ENCODE results near the gene BPHL.
"Not testable (repeated sequence)": the region's sequence is repeated elsewhere in the genome, so short reads cannot be mapped to it uniquely, and the experiment has no call there.

The BPHL gene

DNA sequence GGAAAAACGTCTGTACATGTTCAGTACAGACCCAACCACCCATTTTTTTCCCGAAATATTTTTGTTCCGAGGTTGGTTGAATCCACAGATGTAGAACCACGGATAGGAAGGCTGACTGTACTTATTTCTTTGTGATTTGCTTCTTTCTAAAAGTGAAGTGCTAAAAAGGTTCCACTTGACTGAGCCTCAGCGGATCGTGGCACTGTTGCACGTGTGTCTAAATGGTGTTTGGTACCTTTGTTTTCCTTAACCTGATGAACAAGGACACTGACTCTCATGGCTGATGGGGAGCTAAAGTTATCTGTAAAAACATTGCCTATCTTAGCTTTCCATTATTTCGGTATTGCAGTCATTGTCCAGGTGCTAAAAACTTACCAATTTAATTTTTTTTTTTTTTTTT, 6.2 kb downstream of the BPHL start:
- no peak for DNase-seq

DNA sequence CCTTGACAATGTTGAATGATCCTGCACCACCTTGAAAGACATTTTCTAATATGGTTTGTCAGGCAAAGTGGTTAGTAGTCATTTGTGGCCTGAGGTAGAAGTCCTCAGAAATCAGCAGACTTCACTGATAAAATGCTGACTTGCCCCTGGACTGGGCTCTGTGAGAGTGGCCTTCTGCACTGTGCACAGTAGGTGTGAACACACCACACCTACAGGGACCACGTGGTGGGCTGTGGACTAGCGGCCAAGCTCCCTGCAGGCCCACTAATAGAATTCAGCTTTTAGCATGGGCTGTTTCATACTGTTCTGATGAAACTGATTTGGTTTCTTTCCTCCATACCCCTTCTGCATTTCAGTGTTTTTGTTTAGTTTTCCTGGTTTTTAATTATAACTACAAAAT, 7.3 kb downstream of the BPHL start:
- DNase-seq, result no peak

DNA sequence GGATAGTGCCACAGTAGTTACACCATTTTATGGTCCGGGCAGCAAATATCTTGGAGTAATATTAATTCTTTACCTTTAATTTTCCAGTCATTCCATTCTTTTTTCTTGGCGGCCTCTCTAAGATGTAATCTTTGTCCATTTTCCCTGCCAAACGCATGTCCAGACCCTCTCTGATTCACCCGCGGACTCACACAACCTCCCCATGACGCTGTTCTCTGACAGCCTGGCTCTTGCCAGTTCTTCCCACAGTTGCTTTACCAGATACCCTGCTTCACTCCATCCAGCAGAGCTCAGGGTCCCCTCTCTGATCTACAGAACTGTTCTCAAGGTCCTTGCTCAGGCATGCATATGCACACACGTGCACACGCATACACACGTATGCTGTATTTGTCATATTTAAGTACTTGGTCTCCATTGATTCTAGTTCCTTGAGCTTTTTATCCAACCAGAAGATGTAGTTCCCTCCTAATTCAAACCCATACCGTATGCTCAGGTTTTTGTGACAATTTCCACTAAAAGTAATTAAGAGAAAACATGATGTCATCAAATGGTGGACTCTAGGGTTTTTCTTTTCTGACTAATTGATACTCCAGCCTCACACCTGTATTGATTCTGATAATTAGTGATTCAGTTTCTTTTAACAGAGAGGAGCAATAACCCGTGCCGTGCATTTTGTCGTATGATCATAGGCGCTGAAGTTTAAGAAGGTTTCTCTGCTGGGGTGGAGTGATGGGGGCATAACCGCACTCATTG, 10.0 kb downstream of the BPHL start:
- no peak for DNase-seq

DNA sequence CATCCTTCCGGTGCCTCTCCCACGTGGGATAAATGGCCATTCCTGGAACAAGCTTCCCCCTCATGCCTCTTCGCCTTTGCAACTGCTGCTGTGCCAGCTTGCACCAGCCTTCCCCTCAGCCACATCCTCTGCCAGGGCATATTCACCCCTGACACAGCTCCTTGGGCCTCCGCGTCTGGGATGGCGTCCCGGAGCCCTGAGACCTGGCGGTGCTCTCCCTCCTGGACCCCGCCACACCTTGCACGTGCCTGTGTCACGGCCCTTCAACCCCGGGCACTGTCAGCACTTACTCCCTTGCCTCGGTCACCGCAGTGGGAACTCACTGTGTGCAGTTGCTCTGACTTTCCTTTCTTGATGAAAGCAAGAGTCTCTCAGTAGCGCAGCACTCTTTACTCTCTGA, 13.2 kb downstream of the BPHL start:
- DNase-seq, result no peak

DNA sequence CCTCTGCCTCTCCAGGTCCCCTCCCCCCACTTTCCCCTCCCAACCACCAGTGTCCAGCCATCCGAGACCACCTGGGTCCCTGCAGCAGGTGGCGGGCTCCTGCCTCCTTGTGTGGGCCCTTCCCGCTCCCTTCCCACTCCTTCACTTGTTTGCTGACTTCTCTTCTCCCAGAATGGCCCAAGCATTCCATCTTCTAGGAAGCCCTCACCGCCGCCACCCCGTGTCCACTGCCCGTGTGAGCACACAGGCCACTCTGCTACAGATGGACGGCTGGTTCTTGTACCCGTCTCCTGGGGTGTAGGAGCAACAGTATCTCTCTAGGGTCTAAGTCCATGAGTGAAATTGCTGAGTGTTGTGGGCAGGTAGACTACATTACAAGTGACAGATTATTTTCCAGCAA, 15.0 kb downstream of the BPHL start:
- no peak for DNase-seq

DNA sequence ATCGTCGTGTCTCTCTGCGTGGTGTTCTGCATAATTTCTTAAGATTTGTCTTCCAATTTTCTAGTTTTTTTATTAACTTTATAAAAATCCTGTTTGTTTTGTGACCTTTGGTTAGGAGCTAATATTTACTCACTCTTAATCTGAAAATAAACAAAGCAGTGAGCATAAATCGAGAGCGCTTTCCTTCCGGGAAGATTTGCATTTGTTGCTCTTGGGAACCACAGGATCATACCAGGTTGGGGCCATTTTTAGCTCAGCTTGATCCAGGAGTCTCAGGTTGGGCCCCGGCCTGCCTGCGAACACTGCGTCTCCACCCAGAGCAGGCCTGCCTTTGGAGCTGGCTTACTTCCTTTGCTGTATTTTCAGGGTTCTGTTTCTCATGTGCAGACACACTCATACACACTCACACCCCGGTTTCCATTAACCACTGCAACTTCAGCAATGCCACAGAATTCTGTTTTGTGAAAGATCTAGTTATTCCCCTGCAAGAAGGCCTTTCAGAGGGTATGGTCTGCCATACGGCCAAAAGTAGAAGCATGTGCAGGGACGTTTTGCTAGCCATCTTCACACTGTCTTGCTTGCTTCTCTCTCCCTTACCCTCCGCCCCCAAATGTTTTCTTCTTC, 17.3 kb downstream of the BPHL start:
- peak; percentile 25 for DNase-seq

DNA sequence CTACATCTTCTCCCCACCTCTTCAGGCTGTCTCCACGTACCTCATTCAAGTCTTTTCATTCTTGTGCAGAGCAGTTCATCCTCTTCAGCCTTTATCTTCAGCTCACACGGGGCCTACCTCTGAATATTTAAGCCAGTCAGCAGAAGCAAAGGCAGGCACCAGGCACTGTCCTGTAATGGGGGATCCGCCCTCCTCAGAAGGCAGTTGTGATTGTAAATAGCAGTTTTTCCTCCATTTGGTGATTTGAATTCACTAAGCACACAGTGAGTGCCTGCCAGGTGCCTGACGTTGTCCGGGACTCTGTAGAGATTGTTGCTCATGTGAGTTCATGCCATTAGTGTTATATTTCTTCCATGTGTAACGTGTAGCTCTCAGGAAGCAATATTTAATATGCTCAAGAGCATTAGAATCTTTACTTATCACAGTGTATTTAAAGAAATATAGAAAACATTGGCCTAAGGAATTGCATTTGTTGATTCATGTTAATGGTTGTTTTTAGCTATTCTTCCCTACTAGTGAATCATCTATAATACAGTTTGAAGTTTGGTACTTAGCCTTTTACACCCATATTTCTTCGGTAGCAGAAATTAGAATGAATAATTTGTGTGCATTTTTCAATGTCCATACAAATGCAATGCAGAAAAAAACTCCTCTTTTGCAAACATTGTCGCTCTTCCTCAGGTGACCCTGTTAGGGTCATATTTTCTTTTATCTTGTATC, 17.9 kb downstream of the BPHL start:
- DNase-seq, result peak; percentile 38

DNA sequence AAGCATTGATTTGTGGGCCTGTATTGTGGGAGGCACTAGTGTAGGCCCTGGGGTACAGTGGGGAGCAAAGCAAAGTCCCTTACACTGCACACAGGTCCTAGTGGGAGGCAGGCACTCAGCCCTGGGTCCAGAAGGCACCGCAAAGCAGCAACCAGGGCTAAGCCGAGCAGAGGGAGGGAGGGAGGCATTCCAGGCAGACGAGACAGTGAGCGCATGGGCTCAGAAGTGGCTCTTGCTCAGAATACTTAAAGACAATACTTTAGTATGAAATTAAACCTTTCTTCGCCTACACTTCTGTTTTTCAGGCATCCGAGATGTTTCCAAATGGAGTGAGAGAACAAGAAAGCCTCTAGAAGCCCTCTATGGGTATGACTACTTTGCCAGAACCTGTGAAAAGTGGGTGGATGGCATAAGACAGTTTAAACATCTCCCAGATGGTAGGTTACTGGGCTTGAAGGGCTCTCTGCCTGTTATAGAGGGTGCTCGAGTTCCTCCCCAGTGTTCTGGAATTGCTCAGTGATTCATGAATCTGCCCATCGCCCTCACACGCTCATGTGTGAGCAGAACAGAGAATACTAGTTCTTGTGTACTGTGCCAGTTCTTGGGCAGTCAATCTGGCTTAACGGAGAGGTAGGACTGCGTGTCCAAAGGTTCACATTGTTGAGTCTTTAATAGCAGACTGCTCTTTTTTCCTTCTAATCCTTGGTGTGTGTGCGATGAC, 18.7 kb downstream of the BPHL start:
- no peak for DNase-seq

DNA sequence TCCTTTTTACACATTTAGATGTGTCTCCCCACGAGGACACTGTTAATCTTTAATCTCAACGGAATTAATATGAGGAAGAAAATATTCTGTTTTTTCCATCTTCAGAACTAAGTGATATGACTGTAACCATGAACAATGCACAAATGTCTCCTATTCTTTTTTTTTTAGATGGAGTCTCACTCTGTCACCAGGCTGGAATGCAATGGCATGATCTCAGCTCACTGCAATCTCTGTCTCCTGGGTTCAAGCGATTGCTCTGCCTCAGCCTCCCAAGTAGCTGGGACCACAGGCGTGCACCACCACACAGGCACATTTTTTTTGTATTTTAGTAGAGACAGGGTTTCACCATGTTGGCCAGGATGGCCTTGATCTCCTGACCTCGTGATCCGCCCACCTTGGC, 19.4 kb downstream of the BPHL start:
- DNase-seq, result not testable (repeated sequence)

DNA sequence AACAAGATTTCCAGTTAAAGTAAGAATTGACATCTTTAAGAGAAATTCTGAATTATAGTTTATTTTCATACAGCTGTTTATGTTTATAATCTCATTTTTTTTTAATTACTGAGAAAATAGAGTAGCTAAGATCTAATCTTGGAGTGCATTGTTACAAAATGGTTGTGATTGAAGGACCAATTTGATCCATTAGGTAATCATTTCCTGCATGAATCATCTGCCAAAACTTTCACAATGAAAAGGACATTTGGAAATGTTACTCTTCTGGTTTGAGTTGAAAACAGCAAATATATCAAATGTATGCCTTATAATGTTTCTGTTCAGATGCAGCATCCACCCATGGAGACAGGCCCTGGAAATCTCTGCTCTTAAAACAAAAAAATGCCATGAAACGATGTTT, 19.8 kb downstream of the BPHL start:
- no peak for DNase-seq

DNA sequence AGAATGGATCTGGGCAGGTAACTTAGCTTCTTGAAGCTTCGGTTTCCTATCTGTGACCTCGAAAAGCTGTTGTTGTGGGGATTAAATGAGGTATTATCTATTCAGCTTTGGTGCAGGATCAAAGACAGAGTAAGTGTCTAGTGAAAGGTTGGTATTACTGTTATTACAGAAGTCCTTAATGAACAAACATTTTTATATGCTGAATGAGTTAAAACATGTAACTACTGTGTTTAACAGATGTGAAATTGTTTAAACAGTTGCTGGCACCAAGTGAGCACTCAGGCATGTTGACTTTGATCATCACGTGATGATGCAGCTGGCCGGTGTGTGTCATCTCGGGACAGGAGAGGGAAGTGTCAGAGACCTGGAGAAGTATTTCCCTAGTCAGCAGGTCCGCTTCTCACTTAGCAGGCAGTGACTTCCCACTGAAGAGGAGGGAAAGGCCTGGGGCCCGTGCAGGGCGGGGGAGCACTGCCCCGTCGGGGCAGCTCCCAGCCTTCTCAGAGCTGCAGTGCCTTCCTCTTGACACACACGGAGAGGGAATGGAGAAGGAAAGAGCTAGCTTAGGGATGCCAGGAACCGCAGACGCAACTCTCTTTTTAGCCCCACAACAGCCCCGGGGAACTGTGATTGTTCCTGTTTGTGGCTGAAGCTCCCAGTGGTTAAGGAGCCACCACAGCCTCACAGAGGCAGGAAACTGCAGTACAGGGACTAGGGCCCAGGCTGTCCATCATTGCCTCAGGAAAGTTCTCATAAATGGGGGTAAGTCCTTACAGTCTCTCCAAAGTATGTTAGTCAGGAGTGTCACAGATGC, 20.8 kb downstream of the BPHL start:
- peak; percentile 96 for DNase-seq

DNA sequence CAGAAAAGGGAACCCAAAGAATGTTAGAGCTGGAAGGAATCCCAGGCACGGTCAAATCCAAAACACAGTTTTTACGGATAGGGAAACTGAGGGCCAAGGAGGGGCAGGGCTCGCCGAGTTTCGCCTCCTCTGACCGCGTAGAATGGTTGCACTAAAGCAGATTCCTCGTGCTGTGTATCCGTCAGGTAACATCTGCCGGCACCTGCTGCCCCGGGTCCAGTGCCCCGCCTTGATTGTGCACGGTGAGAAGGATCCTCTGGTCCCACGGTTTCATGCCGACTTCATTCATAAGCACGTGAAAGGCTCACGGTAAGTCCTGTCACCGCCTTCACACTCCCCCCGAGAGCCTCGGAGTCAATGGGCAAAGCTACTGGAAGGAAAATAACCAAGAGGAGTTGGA, 21.7 kb downstream of the BPHL start:
- DNase-seq, result no peak

DNA sequence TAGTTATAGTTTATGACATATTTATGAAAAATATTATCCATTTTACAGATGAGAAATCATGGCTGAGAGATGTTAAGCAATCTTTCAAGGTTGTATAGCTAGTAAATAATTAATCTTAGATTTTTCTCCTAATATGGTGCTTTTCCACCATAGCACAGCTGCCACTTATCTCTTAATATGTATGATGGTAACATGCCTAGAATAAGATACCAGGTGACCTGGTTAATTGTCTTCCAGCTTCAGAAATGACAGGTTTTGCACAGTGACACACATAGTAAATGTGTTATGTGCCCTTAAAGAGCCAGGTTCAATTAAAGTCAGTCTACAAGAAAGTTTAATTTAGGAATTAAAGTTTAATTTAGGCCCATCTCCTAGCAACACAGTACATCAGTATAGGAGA, 24.0 kb downstream of the BPHL start:
- DNase-seq, result no peak

DNA sequence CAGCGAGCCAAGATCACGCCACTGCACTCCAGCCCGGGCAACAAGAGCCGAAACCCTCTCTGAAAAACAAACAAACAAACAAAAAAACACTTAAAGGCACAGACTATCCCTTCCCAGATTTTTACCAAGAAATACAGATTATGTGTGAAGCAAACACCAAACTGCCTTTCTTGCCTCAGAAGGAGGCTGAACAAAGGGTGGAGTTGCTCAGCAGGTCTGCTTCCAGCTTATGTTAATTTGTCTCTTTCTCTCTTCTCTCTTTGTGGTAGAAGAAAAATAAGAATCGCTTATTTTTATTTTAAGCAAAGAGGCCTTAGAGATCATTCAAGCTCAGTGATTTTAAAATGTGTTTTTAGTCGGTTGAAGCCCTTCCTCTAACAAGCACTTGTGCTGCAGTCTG, 24.6 kb downstream of the BPHL start:
- DNase-seq, result no peak

DNA sequence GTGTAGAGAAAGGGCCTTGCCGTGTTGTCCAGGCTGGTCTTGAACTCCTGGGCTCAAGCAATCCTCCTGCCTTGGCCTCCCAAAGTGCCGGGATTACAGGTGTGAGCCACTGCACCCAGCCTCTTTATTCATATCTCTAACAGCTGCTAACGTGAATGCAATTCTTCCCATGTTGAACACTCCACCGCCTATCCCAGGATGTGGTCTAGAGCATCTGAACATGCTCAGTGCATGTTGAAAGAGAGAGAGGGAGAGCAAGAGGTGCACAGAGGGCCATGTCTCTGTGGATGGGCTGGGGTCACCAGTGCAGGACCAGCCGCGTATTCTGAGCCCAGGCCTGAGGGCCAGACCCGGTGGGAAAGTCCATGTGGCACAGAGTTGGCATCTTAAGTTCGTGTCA, 26.1 kb downstream of the BPHL start:
- no peak for DNase-seq

DNA sequence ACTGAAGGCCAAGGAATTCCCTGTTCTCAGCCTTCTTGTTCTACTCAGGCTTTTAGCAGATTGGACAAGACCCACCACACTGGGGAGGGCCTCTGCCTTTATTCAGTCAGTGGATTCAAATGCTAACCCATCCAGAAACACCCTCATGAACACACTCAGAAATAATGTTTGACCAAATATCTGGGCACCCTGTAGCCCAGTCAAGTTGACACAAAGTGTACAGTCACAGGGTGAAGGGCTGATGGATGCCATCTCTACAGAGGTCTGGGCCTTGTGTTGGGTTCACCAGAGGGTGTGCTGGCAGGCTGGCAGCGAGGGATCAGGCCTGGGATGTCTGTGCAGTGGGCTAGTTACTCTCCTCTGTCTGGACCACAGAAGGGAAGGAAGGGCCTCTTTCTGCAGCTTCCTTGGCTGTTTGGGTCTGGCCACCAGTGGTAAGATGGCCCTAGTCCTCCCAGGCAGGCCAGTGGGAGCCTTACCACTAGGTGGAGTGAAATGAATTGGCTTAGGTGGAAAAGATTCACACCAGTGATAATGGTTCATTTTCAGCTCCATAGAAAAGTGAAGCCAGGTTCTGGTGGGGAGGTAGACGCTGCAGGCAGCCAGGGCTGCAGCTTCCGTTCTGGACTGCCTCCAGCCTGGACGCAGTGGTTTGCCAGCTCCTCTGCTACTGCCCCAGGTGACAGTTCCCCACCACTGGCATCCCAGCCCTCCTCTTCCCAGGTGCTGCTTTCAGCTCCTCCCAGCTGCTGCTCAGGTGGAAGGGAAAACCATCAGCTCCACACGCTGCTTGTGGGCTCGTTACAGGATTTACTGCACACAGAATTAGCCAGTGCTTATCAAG, 29.6 kb downstream of the BPHL start:
- no peak for DNase-seq

DNA sequence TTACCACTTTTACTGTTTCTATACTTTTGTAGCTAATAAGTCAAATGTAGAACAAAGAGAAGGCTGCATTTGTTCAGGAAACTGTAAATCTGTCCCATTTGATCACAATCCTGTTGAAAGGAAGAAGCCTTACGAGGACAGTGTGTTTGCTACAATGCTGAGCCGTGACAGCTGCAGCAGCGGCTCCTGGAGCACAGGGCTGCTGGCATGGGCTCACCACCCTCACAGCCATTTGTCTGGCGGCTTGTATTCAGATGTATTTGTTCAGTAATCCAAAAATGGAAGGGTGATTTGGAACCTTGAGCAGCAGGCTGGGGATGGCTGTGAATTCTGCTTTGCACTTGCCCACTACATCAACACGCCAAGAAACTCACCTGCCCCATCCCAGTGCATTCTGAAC, 33.2 kb downstream of the BPHL start:
- peak; percentile 27 for DNase-seq

DNA sequence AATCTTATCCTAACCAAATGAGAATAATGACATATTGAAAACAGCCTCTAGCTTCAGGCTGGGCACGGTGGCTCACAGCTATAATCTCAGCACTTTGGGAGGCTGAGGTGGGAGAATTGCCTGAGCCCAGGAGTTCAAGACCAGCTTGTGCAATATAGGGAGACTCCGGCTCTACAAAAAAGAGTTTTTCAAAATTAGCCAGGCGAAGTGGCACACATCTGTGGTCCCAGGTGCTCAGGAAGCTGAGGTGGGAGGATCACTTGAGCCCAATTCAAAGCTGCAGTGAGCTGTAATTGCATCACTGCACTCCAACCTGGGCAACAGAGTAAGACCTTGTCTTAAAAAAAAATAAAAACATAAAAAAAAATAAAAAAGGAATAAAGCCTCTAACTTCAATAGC, 34.2 kb downstream of the BPHL start:
- DNase-seq, result no peak

DNA sequence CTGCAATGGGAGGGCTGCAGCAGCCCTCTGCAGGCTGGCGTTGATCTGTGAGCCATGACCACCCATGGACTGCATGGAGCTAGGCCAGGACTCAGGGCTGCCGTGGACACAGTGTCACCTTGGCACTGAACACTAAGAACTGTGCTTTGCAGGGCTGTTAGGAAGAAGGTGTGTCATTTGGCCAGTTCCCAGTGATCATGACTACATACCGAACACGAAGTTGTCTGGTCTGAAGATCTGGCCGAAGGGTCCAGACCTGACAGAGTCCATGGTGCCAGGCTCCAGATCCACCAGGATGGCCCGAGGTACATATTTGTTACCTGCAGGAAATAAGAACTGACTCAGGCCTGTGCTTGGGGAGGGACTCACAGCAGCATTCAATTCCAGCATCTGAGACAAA, 36.9 kb downstream of the BPHL start:
- not testable (repeated sequence) for DNase-seq

DNA sequence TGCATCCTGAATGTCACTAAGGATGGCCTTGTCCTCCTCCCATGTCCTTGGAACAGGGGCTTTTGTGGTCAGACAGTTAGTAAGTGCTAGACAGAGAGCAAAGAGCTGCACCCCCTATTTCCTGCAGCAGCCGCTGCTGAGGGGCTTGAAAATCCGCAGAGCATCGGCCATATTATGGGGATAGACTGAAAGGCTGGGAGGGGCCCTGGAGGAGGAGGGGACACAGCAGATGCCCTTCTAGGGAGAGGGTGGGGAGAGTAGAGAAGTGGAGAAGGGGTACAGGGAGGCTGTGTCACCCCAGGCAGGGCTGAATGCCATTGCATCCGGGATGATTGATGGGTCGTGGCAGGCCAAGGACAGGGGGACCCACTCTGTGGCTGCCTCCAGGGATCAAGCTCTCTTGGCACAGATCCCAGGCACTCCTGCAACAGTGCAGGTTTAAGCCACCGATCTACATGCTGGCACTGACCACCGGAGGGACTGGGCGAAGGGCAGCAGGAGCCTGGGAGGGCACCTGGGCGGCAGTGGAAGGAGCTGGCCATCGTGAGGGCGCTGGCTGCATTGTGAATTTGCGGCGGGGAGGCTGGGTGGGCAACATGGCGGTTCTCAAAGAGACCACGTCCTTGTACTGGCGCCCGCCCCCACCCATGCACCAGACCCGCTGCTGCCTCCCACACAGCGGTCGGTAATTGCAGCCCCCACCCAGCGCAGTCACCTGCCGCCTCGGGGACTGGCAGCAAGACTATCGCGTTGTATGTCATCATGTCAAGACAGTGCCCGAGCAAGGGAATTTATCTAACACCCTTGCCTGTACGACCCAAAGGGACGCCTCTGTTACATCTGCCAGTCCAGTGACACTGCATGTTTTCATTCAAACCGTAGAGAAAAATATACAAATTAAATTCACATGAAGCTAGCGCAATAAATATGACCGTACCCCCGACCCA, 37.9 kb downstream of the BPHL start:
- not testable (repeated sequence) for DNase-seq
